HepG2 (cell line): ENCODE measurements around the gene TPRA1. TPM values are rescaled to one million over a fixed set of nuclear protein-coding genes. Genes with fewer than 3 reads are reported as not detected.

Experiments
- ATAC-seq: fragments of 200-7000 bp; cut with Tn5 transposase; 3 replicates; pipeline ENCODE4 v1.9.1; 2020; ENCODE audit warnings: mild to moderate bottlenecking, moderate library complexity
- BruUV-seq: library from RNA; stranded (reverse); fragments of 400-500 nt; replicated peaks from 2 replicates; lab custom pipeline; 2021; lab: Mats Ljungman, UMichigan
- CTCF ChIA-PET: fragments of 300-600 bp; formaldehyde crosslinking; extraction: SDS; loops from one replicate; lab custom pipeline; 2021; ENCODE audit warnings: low total read pairs, inconsistent platforms, low intra/inter-chr PET ratio; lab: Yijun Ruan, JAX
- POLR2A ChIA-PET: fragments of 350-600 bp; sonication (Branson Sonifier 250); formaldehyde crosslinking; loops from one replicate; lab custom pipeline; 2020; ENCODE audit warnings: antibody characterized with exemption, inconsistent platforms; lab: Yijun Ruan, JAX
- DNase-seq: peaks from one replicate; pipeline ENCODE4 v3.0.0-alpha.2; 2015; ENCODE audit warnings: low spot score
- FAIRE-seq: peaks from 3 replicates; lab custom pipeline; 2011; peaks lifted over from hg19 to GRCh38; lab: Jason Lieb, UNC
- H2AFZ ChIP-seq: one replicate; pipeline ENCODE4 v1.6.1; 2011; ENCODE audit warnings: low read length, inconsistent platforms
- H3K27ac ChIP-seq: fragments of 300-600 bp; 3 replicates; pipeline ENCODE4 v1.8.0; 2011; ENCODE audit warnings: mixed run types, mild to moderate bottlenecking, mixed read lengths, low read length, inconsistent platforms; ENCODE audit not compliant: insufficient read depth; ENCODE audit errors: extremely low read length
- H3K27me3 ChIP-seq, 2 experiments: fragments of 200-600 bp in 1 of 2; 2 replicates in 1 of 2; 3 replicates in 1 of 2; pipeline versions ENCODE4 v1.6.0 to v1.8.0; 2011; ENCODE audit warnings: low read length in 2 of 2, mild to moderate bottlenecking in 2 of 2, moderate library complexity in 2 of 2, inconsistent platforms in 1 of 2; ENCODE audit not compliant: insufficient read depth in 2 of 2, control insufficient read depth in 1 of 2
- H3K36me3 ChIP-seq, 2 experiments: fragments of 200-600 bp in 1 of 2; replicated peaks in 1 of 2; 2 replicates in 1 of 2; 3 replicates in 1 of 2; pipeline versions ENCODE4 v1.5.1 to v1.8.0; 2011; ENCODE audit warnings: low read length in 2 of 2, inconsistent platforms in 1 of 2; ENCODE audit not compliant: insufficient read depth in 2 of 2, control insufficient read depth in 1 of 2
- H3K4me1 ChIP-seq: 2 replicates; pipeline ENCODE4 v1.5.1; 2012; ENCODE audit warnings: low read length, inconsistent platforms; ENCODE audit not compliant: insufficient read depth
- H3K4me2 ChIP-seq: 2 replicates; pipeline ENCODE4 v1.6.0; 2011; ENCODE audit warnings: low read depth, low read length, inconsistent platforms
- H3K4me3 ChIP-seq, 3 experiments: fragments of 200-600 bp in 1 of 3; sonication (generic), shearing (Covaris generic) in 1 of 3; replicated peaks in 1 of 3; 2 replicates each; pipeline ENCODE4 v1.5.1; 2011 to 2016; ENCODE audit warnings: low read length in 3 of 3, inconsistent platforms in 2 of 3, low read depth in 2 of 3, mild to moderate bottlenecking in 2 of 3, control low read depth in 1 of 3, mixed read lengths in 1 of 3; ENCODE audit not compliant: insufficient read depth in 1 of 3
- H3K79me2 ChIP-seq: one replicate; pipeline ENCODE4 v1.6.1; 2011; ENCODE audit warnings: low read length, inconsistent platforms; ENCODE audit not compliant: insufficient read depth
- H3K9ac ChIP-seq: 2 replicates; pipeline ENCODE4 v1.6.0; 2011; ENCODE audit warnings: mild to moderate bottlenecking, low read depth, low read length, inconsistent platforms; ENCODE audit not compliant: insufficient read depth
- H3K9me3 ChIP-seq: 2 replicates; pipeline ENCODE4 v1.5.1; 2012; ENCODE audit warnings: mild to moderate bottlenecking, low read length
- H4K20me1 ChIP-seq: 2 replicates; pipeline ENCODE4 v1.6.0; 2011; ENCODE audit warnings: inconsistent platforms, mild to moderate bottlenecking, low read length, moderate library complexity; ENCODE audit not compliant: insufficient read depth
- GATA4 ChIP-seq: sonication (generic); IDR thresholded peaks from 2 replicates; pipeline ENCODE4 v1.6.1; 2016; ENCODE audit warnings: antibody characterized with exemption, low read depth, borderline replicate concordance
- GTF3A ChIP-seq: sonication (generic); formaldehyde crosslinking; conservative IDR thresholded peaks from 2 replicates; pipeline ENCODE4 v1.4.0; 2020; ENCODE audit warnings: mild to moderate bottlenecking, missing genetic modification reagents
- MTF2 ChIP-seq: sonication (generic); formaldehyde crosslinking; IDR thresholded peaks from 2 replicates; pipeline ENCODE4 v1.5.0; 2020; ENCODE audit warnings: missing genetic modification reagents, borderline replicate concordance
- NCOA2 ChIP-seq: sonication (generic); formaldehyde crosslinking; IDR thresholded peaks from 2 replicates; pipeline ENCODE4 v1.8.0; 2022; ENCODE audit warnings: inconsistent platforms
- RBM22 ChIP-seq: fragments of 200-400 bp; formaldehyde crosslinking; optimal IDR thresholded peaks from 2 replicates; pipeline ENCODE3; 2017; ENCODE audit warnings: mild to moderate bottlenecking, low read length, moderate library complexity
- SOX13 ChIP-seq, 3 experiments: fragments of 450-650 bp in 1 of 3; sonication (generic) in 1 of 3; formaldehyde crosslinking in 1 of 3; IDR thresholded peaks in 2 of 3; conservative IDR thresholded peaks in 1 of 3; 2 replicates each; pipeline versions ENCODE4 v1.5.0 to v1.6.1; 2016 to 2020; ENCODE audit warnings: antibody characterized with exemption in 1 of 3, mild to moderate bottlenecking in 1 of 3, missing compliant biosample characterization in 1 of 3, missing genetic modification reagents in 1 of 3, moderate library complexity in 1 of 3
- YY1 ChIP-seq: IDR thresholded peaks from 2 replicates; pipeline ENCODE4 v1.6.1; 2011; ENCODE audit warnings: low read length, low read depth, moderate library complexity, mild to moderate bottlenecking; ENCODE audit not compliant: insufficient read depth, insufficient replicate concordance
- ZFP41 ChIP-seq: sonication (generic); formaldehyde crosslinking; IDR thresholded peaks from 2 replicates; pipeline ENCODE4 v1.4.0; 2020; ENCODE audit warnings: mild to moderate bottlenecking, missing genetic modification reagents, borderline replicate concordance
- ZNF883 ChIP-seq: sonication (generic); formaldehyde crosslinking; IDR thresholded peaks from 2 replicates; pipeline ENCODE4 v1.5.1; 2020; ENCODE audit warnings: mild to moderate bottlenecking, missing genetic modification reagents; ENCODE audit errors: not compliant biosample characterization
- WGBS: methylation state at CpG from one replicate; pipeline ENCODE4 v1.1.6; 2017; ENCODE audit warnings: low lambda C conversion rate; 5-methylcytosine and 5-hydroxymethylcytosine counted together
- in situ Hi-C: cut with HindIII; loops from 2 replicates; pipeline ENCODE4 v1.10.0; 2017; ENCODE audit warnings: low pct_unique_long_range_greater_than_20kb; ENCODE audit not compliant: extremely low pct_ligation_motif_present
- intact Hi-C: fragments of 100-400 bp; cut with micrococcal nuclease; formaldehyde crosslinking; loops from one replicate; pipeline ENCODE4 v1.10.0; 2022; ENCODE audit not compliant: unreplicated experiment
- polyA plus RNA-seq, 8 experiments: library from polyadenylated mRNA; depleted of rRNA in 3 of 8; stranded (reverse) in 7 of 8; unstranded in 1 of 8; fragments of >200 nt; fragmentation: Illumina TruSeq in 4 of 8; extraction: Trizol in 4 of 8; gene quantifications; 2 replicates each; pipeline versions ENCODE4 v1.2.1 to v1.2.3, GENCODE V29; 2011 to 2016; ENCODE audit warnings: low read depth in 4 of 8, missing spikeins in 1 of 8, mixed read lengths in 1 of 8; ENCODE audit not compliant: insufficient read depth in 1 of 8
- total RNA-seq, 5 experiments: library from RNA; depleted of rRNA; stranded (reverse); fragments of >200 nt; fragmentation: Illumina TruSeq; extraction: Trizol; gene quantifications; 2 replicates each; pipeline ENCODE4 v1.2.3, GENCODE V29; 2016; ENCODE audit warnings: low read depth in 1 of 5
- TF ChIP-seq, protein P1 (sequence below): sonication (generic); formaldehyde crosslinking; IDR thresholded peaks from 2 replicates; pipeline ENCODE4 v1.8.0; 2022; ENCODE audit warnings: missing genetic modification reagents, mild to moderate bottlenecking, borderline replicate concordance
- TF ChIP-seq, protein P2 (sequence below): IDR thresholded peaks from 2 replicates; pipeline ENCODE4 v1.6.1; 2012; ENCODE audit warnings: low read depth, low read length, improper control_type of control experiment

Gene TPRA1
- total and polyA plus RNA-seq, 2 of the 13 experiments (the other 11 are each of a cell fraction or from before 2014, with no cell fraction given), result 25.4 to 25.8 TPM

DNA sequence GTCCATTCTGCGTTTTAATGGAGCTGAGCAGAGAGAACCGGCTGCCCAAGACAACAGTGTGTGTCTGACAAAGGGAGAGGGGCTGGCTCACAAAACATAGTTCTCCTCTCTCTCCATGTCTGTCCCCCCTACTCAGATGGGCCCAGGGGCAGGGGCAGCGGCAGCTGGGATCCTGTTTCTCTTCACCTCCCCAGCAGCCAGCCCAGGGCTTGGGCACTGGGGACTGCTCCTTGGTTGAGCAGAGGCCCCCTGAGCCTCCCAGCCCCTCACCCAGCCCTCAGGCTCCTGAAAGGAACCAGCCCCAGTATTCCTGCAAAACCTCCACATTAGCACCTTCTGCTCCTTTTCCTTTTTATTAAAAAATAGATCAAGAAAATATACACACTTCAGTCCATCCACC lies 17.8 kb downstream of the TPRA1 start (continued):
- TF ChIP-seq ZFP41 (CRISPR knock-in tag) (no peak), GTF3A (CRISPR knock-in tag) (no peak), ZNF883 (CRISPR knock-in tag) (no peak), SOX13 (IDR thresholded peaks at IDR 0.05) (no peak), SOX13 (CRISPR knock-in tag; conservative IDR thresholded peaks at IDR 0.05 in 1 of 2, IDR thresholded peaks at IDR 0.05 in 1 of 2) (no peak), GATA4 (no peak), NCOA2 (CRISPR knock-in tag) (no peak), MTF2 (no peak)
- TF ChIP-seq, protein P1, sequence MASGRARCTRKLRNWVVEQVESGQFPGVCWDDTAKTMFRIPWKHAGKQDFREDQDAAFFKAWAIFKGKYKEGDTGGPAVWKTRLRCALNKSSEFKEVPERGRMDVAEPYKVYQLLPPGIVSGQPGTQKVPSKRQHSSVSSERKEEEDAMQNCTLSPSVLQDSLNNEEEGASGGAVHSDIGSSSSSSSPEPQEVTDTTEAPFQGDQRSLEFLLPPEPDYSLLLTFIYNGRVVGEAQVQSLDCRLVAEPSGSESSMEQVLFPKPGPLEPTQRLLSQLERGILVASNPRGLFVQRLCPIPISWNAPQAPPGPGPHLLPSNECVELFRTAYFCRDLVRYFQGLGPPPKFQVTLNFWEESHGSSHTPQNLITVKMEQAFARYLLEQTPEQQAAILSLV (CRISPR knock-in tag), result no peak
- TF ChIP-seq, protein P2, sequence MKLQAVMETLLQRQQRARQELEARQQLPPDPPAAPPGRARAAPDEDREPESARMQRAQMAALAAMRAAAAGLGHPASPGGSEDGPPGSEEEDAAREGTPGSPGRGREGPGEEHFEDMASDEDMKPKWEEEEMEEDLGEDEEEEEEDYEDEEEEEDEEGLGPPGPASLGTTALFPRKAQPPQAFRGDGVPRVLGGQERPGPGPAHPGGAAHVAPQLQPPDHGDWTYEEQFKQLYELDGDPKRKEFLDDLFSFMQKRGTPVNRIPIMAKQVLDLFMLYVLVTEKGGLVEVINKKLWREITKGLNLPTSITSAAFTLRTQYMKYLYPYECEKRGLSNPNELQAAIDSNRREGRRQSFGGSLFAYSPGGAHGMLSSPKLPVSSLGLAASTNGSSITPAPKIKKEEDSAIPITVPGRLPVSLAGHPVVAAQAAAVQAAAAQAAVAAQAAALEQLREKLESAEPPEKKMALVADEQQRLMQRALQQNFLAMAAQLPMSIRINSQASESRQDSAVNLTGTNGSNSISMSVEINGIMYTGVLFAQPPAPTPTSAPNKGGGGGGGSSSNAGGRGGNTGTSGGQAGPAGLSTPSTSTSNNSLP, result no peak

DNA sequence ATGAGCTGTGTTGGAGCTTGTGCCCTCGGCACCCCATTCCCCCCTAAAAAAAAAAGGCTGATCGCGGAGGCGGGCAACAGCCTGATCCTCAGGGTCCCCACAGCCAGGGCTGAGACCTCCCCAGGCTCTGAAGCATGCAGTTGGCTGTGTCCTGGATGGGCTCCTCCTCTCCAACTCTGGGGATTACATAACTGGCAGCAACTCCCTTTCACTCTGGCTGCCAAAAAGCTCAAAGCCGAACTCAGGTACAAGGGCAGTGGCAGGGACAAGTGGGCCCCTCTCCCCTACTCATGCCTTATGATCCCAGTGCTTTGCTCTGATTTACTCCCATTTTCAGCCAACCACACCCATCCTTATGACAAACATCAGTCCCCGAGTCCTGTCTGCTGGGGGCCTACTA lies 18.3 kb downstream of the TPRA1 start:
- no peak overlapping the region for H3K9ac ChIP-seq
- H3K79me2 ChIP-seq, result no peaks in the 10 kb centered on the region
- H3K4me1 ChIP-seq, result no peaks in the 10 kb centered on the region
- H3K9me3 ChIP-seq, result no peaks in the 10 kb centered on the region
- H3K36me3 ChIP-seq, result peaks cover 9 to 28% of the 10 kb centered on the region in 2 experiments
- 96% methylated on average over 6 of the region's 6 CpGs for WGBS
- no peak overlapping the region for H3K4me3 ChIP-seq
- BruUV-seq, result no TSS peak
- H3K4me2 ChIP-seq, result no peak overlapping the region
- peaks cover 11% of the 10 kb centered on the region; the same call in 1 of the 2 replicates for H4K20me1 ChIP-seq
- peak; percentile 24 for TF ChIP-seq RBM22
- TF ChIP-seq YY1, result no peak
- FAIRE-seq (no peak), ATAC-seq (no peak), DNase-seq (no peak)
- H3K27me3 ChIP-seq, result no peaks in the 10 kb centered on the region
- H2AFZ ChIP-seq, result no peak overlapping the region
- CTCF ChIA-PET, result no interaction called here
- POLR2A ChIA-PET, result no interaction called here
- no peak overlapping the region for H3K27ac ChIP-seq
- intact Hi-C loops, result no loop called here
- in situ Hi-C loops, result loop anchor here (10.0 kb wide), 1 partner anchor 243 kb away; no protein-coding TSS in a partner anchor
